GM23248 (cell line): ENCODE results near the gene RAD21L1. TPM values are rescaled to one million over a fixed set of nuclear protein-coding genes. Genes with fewer than 3 reads are reported as not detected.

Experiments used
- DNase-seq: peaks from one replicate; pipeline ENCODE4 v3.0.0-alpha.2; 2015
- H2AFZ ChIP-seq: fragments of 200-600 bp; sonication (generic); 2 replicates; pipeline ENCODE4 v1.6.1; 2016; ENCODE audit warnings: antibody characterized with exemption
- H3F3A ChIP-seq: fragments of 200-600 bp; sonication (generic); 2 replicates; pipeline ENCODE4 v1.6.1; 2016; ENCODE audit warnings: mild to moderate bottlenecking, antibody characterized with exemption, mixed run types; ENCODE audit not compliant: insufficient read depth
- H3K27ac ChIP-seq: fragments of 200-600 bp; sonication (generic); 2 replicates; pipeline ENCODE4 v1.5.1; 2016; ENCODE audit warnings: mild to moderate bottlenecking
- H3K27me3 ChIP-seq: fragments of 200-600 bp; sonication (generic); replicated peaks from 2 replicates; pipeline ENCODE4 v1.6.1; 2016; ENCODE audit warnings: mild to moderate bottlenecking; ENCODE audit not compliant: insufficient read depth
- H3K36me3 ChIP-seq: fragments of 200-600 bp; sonication (generic); 2 replicates; pipeline ENCODE4 v1.6.1; 2016; ENCODE audit warnings: low read depth, mild to moderate bottlenecking
- H3K4me1 ChIP-seq: fragments of 200-600 bp; sonication (generic); 2 replicates; pipeline ENCODE4 v1.6.1; 2016; ENCODE audit warnings: mild to moderate bottlenecking; ENCODE audit not compliant: insufficient read depth
- H3K4me2 ChIP-seq: fragments of 200-600 bp; sonication (generic); one replicate; pipeline ENCODE4 v1.6.1; 2016; ENCODE audit warnings: mild to moderate bottlenecking; ENCODE audit not compliant: unreplicated experiment
- H3K4me3 ChIP-seq: fragments of 200-600 bp; sonication (generic); 2 replicates; pipeline ENCODE4 v1.5.1; 2016; ENCODE audit warnings: mild to moderate bottlenecking
- H3K79me2 ChIP-seq: fragments of 200-600 bp; sonication (generic); 2 replicates; pipeline ENCODE4 v1.6.1; 2016; ENCODE audit warnings: mild to moderate bottlenecking; ENCODE audit not compliant: insufficient read depth
- H3K9ac ChIP-seq: fragments of 200-600 bp; sonication (generic); 2 replicates; pipeline ENCODE4 v1.6.1; 2016; ENCODE audit warnings: mild to moderate bottlenecking
- H3K9me2 ChIP-seq: fragments of 200-600 bp; sonication (generic); 2 replicates; pipeline ENCODE4 v1.6.1; 2016; ENCODE audit warnings: mixed run types, mild to moderate bottlenecking, moderate library complexity; ENCODE audit not compliant: insufficient read depth
- H3K9me3 ChIP-seq: fragments of 200-600 bp; sonication (generic); one replicate; pipeline ENCODE4 v1.6.1; 2017; ENCODE audit warnings: low read depth
- H4K20me1 ChIP-seq: fragments of 200-600 bp; sonication (generic); 2 replicates; pipeline ENCODE4 v1.6.0; 2016; ENCODE audit not compliant: insufficient read depth
- EZH2 ChIP-seq: fragments of 200-600 bp; sonication (generic); IDR thresholded peaks from 2 replicates; pipeline ENCODE4 v1.6.1; 2018; ENCODE audit warnings: antibody characterized with exemption, mild to moderate bottlenecking; ENCODE audit not compliant: insufficient read depth, poor library complexity, severe bottlenecking
- EZH2phosphoT487 ChIP-seq: fragments of 200-600 bp; sonication (generic); IDR thresholded peaks from 2 replicates; pipeline ENCODE4 v1.6.1; 2018; ENCODE audit warnings: antibody characterized with exemption, moderate library complexity, mild to moderate bottlenecking, low read depth; ENCODE audit not compliant: insufficient read depth
- WGBS, 2 experiments: methylation state at CpG; one replicate each; pipeline ENCODE4 v1.1.6; 2015 to 2017; ENCODE audit warnings: low lambda C conversion rate in 2 of 2, low coverage in 1 of 2; ENCODE audit errors: missing lambda C conversion rate in 2 of 2; 5-methylcytosine and 5-hydroxymethylcytosine counted together
- in situ Hi-C: fragments of 300-500 bp; cut with MboI; formaldehyde crosslinking; loops from 2 replicates; pipeline ENCODE4 v1.15.0; 2020
- polyA plus RNA-seq: library from polyadenylated mRNA; unstranded; fragments of >200 nt; fragmentation: Nextera tagmentation; extraction: Ambion mirVana; gene quantifications from 2 replicates; pipeline ENCODE4 v1.2.1, GENCODE V29; 2016
- total RNA-seq: library from RNA; depleted of rRNA; stranded (reverse); fragments of >200 nt; shearing (Covaris generic); gene quantifications from 2 replicates; pipeline ENCODE4 v1.2.3, GENCODE V29; 2014; rRNA removed

RAD21L1 gene
- total and polyA plus RNA-seq, 2 experiments from 2014 or later = 0.16 TPM; not detected in 1

- Histone ChIP-seq H3K9me3 (no peaks in the 10 kb centered on the region), H3K4me1 (peaks cover 7% of the 10 kb centered on the region; the same call in 1 of the 2 replicates), H3K9me2 (no peaks in the 10 kb centered on the region), H3F3A (no peaks in the 10 kb centered on the region), H3K36me3 (no peaks in the 10 kb centered on the region), H3K27ac (no peak overlapping the region), H3K4me2 (no peak overlapping the region), H3K4me3 (no peak overlapping the region), H3K27me3 (no peaks in the 10 kb centered on the region), H4K20me1 (no peaks in the 10 kb centered on the region), H3K9ac (no peak overlapping the region), H3K79me2 (no peaks in the 10 kb centered on the region), H2AFZ (no peak overlapping the region)
- in situ Hi-C loops = no loop called here
- no peak for DNase-seq
- no peak for TF ChIP-seq EZH2
- TF ChIP-seq EZH2phosphoT487 = no peak
- 82 to 84% methylated on average over 31 of the region's 31 CpGs for WGBS, 2 experiments
Observed at GRCh38 chr20:1304710-1305515, 79.1 kb downstream of the RAD21L1 start.

Other genes with a start within 250 kb of the RAD21L1 start
- not detected in 2 replicates for gene RSPO4, start 223.7 kb upstream of the RAD21L1 start, total RNA-seq
- gene RSPO4, start 223.7 kb upstream of the RAD21L1 start, polyA plus RNA-seq = 1.7 and 1.9 TPM in 2 replicates
- gene PSMF1, start 107.4 kb upstream of the RAD21L1 start, total RNA-seq = 68.7 and 160 TPM in 2 replicates
- 150 and 165 TPM in 2 replicates for gene PSMF1, start 107.4 kb upstream of the RAD21L1 start, polyA plus RNA-seq
- 0.43 TPM in 1 of 2 replicates, not detected in the other for gene TMEM74B, start 41.1 kb upstream of the RAD21L1 start, total RNA-seq
- gene TMEM74B, start 41.1 kb upstream of the RAD21L1 start, polyA plus RNA-seq = 0.18 and 0.23 TPM in 2 replicates
- not detected in 2 replicates for gene C20orf202, start 22.6 kb upstream of the RAD21L1 start, total RNA-seq
- not detected in 2 replicates for gene C20orf202, start 22.6 kb upstream of the RAD21L1 start, polyA plus RNA-seq
- gene SNPH, start 40.2 kb downstream of the RAD21L1 start, total RNA-seq = 11.2 and 12.9 TPM in 2 replicates
- gene SNPH, start 40.2 kb downstream of the RAD21L1 start, polyA plus RNA-seq = 5.7 and 5.9 TPM in 2 replicates
- 4.9 and 5.5 TPM in 2 replicates for gene SDCBP2, start 103.1 kb downstream of the RAD21L1 start, total RNA-seq
- gene SDCBP2, start 103.1 kb downstream of the RAD21L1 start, polyA plus RNA-seq = 4.1 and 4.2 TPM in 2 replicates
- gene FKBP1A, start 167.0 kb downstream of the RAD21L1 start, total RNA-seq = 150 and 162 TPM in 2 replicates
- gene FKBP1A, start 167.0 kb downstream of the RAD21L1 start, polyA plus RNA-seq = 844 and 887 TPM in 2 replicates
- 22.2 and 32.0 TPM in 2 replicates for gene NSFL1C, start 240.8 kb downstream of the RAD21L1 start, total RNA-seq
- gene NSFL1C, start 240.8 kb downstream of the RAD21L1 start, polyA plus RNA-seq = 84.2 and 88.7 TPM in 2 replicates